IMR-90 (cell line): ENCODE results near the gene TCFL5.

ENCODE experiments used
- CEBPB ChIP-seq: IDR thresholded peaks from 2 replicates; pipeline ENCODE4 v1.6.1; 2012; ENCODE audit warnings: low read depth, low read length, improper control_type of control experiment
- FOS ChIP-seq: fragments of 150-350 bp; IDR thresholded peaks from 2 replicates; pipeline ENCODE4 v1.6.1; 2016; ENCODE audit warnings: low read depth, low read length
- MAFK ChIP-seq: IDR thresholded peaks from 2 replicates; pipeline ENCODE4 v1.6.1; 2012; ENCODE audit warnings: low read depth, low read length, improper control_type of control experiment
- MXI1 ChIP-seq: IDR thresholded peaks from 2 replicates; pipeline ENCODE4 v1.6.1; 2012; ENCODE audit warnings: low read depth, mild to moderate bottlenecking, low read length, moderate library complexity, borderline replicate concordance
- POLR2A ChIP-seq: IDR thresholded peaks from 2 replicates; pipeline ENCODE4 v1.6.1; 2012; ENCODE audit warnings: mild to moderate bottlenecking, low read depth, low read length
- RAD21 ChIP-seq: IDR thresholded peaks from 2 replicates; pipeline ENCODE4 v1.6.1; 2012; ENCODE audit warnings: low read length, improper control_type of control experiment
- RCOR1 ChIP-seq: IDR thresholded peaks from 2 replicates; pipeline ENCODE4 v1.6.1; 2012; ENCODE audit warnings: mild to moderate bottlenecking, low read length, improper control_type of control experiment; ENCODE audit not compliant: insufficient replicate concordance
- RFX5 ChIP-seq: IDR thresholded peaks from 2 replicates; pipeline ENCODE4 v1.8.0; 2012; ENCODE audit warnings: low read depth, mild to moderate bottlenecking, low read length, moderate library complexity
- SMC3 ChIP-seq: fragments of 150-350 bp; IDR thresholded peaks from 2 replicates; pipeline ENCODE4 v1.6.1; 2016; ENCODE audit warnings: low read depth, mild to moderate bottlenecking, antibody characterized with exemption, low read length, moderate library complexity
- TF ChIP-seq, protein P1 (sequence below): conservative IDR thresholded peaks from 2 replicates; pipeline ENCODE4 v1.5.1; 2012; ENCODE audit warnings: mild to moderate bottlenecking, low read depth, low read length, improper control_type of control experiment
- TF ChIP-seq, protein P2 (sequence below): fragments of 150-350 bp; IDR thresholded peaks from 2 replicates; pipeline ENCODE4 v1.6.1; 2017; ENCODE audit warnings: mild to moderate bottlenecking, antibody characterized with exemption, low read length, low read depth

DNA sequence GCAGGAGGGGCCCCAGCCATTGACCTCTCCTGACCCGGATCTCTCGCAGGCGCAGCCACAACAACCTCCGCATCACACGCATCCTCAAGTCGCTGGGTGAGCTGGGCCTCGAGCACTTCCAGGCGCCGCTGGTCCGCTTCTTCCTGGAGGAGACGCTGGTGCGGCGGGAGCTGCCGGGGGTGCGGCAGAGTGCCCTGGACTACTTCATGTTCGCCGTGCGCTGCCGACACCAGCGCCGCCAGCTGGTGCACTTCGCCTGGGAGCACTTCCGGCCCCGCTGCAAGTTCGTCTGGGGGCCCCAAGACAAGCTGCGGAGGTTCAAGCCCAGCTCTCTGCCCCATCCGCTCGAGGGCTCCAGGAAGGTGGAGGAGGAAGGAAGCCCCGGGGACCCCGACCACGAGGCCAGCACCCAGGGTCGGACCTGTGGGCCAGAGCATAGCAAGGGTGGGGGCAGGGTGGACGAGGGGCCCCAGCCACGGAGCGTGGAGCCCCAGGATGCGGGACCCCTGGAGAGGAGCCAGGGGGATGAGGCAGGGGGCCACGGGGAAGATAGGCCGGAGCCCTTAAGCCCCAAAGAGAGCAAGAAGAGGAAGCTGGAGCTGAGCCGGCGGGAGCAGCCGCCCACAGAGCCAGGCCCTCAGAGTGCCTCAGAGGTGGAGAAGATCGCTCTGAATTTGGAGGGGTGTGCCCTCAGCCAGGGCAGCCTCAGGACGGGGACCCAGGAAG is 49.3 kb downstream of the TCFL5 start:
- TF ChIP-seq RAD21 = no peak
- TF ChIP-seq, protein P1, sequence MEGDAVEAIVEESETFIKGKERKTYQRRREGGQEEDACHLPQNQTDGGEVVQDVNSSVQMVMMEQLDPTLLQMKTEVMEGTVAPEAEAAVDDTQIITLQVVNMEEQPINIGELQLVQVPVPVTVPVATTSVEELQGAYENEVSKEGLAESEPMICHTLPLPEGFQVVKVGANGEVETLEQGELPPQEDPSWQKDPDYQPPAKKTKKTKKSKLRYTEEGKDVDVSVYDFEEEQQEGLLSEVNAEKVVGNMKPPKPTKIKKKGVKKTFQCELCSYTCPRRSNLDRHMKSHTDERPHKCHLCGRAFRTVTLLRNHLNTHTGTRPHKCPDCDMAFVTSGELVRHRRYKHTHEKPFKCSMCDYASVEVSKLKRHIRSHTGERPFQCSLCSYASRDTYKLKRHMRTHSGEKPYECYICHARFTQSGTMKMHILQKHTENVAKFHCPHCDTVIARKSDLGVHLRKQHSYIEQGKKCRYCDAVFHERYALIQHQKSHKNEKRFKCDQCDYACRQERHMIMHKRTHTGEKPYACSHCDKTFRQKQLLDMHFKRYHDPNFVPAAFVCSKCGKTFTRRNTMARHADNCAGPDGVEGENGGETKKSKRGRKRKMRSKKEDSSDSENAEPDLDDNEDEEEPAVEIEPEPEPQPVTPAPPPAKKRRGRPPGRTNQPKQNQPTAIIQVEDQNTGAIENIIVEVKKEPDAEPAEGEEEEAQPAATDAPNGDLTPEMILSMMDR = no peak
- TF ChIP-seq RCOR1 = no peak
- no peak for TF ChIP-seq POLR2A
- no peak for TF ChIP-seq RFX5
- TF ChIP-seq, protein P2, sequence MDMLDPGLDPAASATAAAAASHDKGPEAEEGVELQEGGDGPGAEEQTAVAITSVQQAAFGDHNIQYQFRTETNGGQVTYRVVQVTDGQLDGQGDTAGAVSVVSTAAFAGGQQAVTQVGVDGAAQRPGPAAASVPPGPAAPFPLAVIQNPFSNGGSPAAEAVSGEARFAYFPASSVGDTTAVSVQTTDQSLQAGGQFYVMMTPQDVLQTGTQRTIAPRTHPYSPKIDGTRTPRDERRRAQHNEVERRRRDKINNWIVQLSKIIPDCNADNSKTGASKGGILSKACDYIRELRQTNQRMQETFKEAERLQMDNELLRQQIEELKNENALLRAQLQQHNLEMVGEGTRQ = no peak
- no peak for TF ChIP-seq FOS
- TF ChIP-seq CEBPB = no peak
- no peak for TF ChIP-seq MXI1
- TF ChIP-seq MAFK = no peak
- TF ChIP-seq SMC3 = no peak
